K562 (cell line): ENCODE results near the gene ABCB9. TPM values are rescaled to one million over a fixed set of nuclear protein-coding genes. Genes with fewer than 3 reads are reported as not detected.

Experiments used
- CTCFL ChIP-seq: IDR thresholded peaks from 2 replicates; pipeline ENCODE4 v1.6.1; 2011; ENCODE audit warnings: borderline replicate concordance, low read depth, mild to moderate bottlenecking, moderate library complexity, low read length; ENCODE audit not compliant: insufficient read depth, poor library complexity, severe bottlenecking
- EP300 ChIP-seq: IDR thresholded peaks from 2 replicates; pipeline ENCODE4 v1.6.1; 2012; ENCODE audit warnings: low read length, improper control_type of control experiment
- ETV6 ChIP-seq, 3 experiments: fragments of 150-350 bp in 1 of 3; sonication (generic) in 1 of 3; formaldehyde crosslinking in 1 of 3; IDR thresholded peaks; 2 replicates each; pipeline versions ENCODE4 v1.6.1 to v1.8.0; 2014 to 2022; ENCODE audit warnings: borderline replicate concordance in 2 of 3, low read depth in 2 of 3, antibody characterized with exemption in 1 of 3, low read length in 1 of 3, mild to moderate bottlenecking in 1 of 3, missing genetic modification reagents in 1 of 3
- KLF6 ChIP-seq: fragments of 250-450 bp; sonication (Bioruptor Pico); IDR thresholded peaks from 2 replicates; pipeline ENCODE4 v1.4.0; 2020; ENCODE audit warnings: mild to moderate bottlenecking, moderate library complexity, borderline replicate concordance
- MAFK ChIP-seq: IDR thresholded peaks from 2 replicates; pipeline ENCODE4 v1.6.1; 2011; ENCODE audit warnings: low read length, improper control_type of control experiment
- NCOA6 ChIP-seq: fragments of 450-650 bp; IDR thresholded peaks from 2 replicates; pipeline ENCODE4 v1.6.1; 2017; ENCODE audit warnings: mild to moderate bottlenecking
- RFX1 ChIP-seq: fragments of 450-650 bp; IDR thresholded peaks from 2 replicates; pipeline ENCODE4 v1.6.1; 2016; ENCODE audit warnings: mild to moderate bottlenecking, moderate library complexity
- ZNF232 ChIP-seq: sonication (generic); formaldehyde crosslinking; IDR thresholded peaks from 2 replicates; pipeline ENCODE4 v1.8.0; 2022; ENCODE audit warnings: mild to moderate bottlenecking, missing genetic modification reagents
- ZNF280B ChIP-seq: fragments of 250-450 bp; sonication (Bioruptor Pico); IDR thresholded peaks from 2 replicates; pipeline ENCODE4 v1.5.1; 2021; ENCODE audit warnings: mild to moderate bottlenecking
- ZNF780A ChIP-seq: fragments of 250-450 bp; sonication (Bioruptor Pico); IDR thresholded peaks from 2 replicates; pipeline ENCODE4 v1.5.0; 2021; ENCODE audit warnings: mild to moderate bottlenecking
- polyA plus RNA-seq, 8 experiments: library from polyadenylated mRNA; depleted of rRNA in 4 of 8; stranded (reverse) in 5 of 8; unstranded in 3 of 8; fragments of >200 nt; fragmentation: Nextera tagmentation in 2 of 8; fragmentation: Illumina TruSeq in 1 of 8; extraction: Ambion mirVana in 2 of 8; extraction: Trizol in 1 of 8; gene quantifications; 2 replicates each; pipeline versions ENCODE4 v1.2.1 to v1.2.3, GENCODE V29; 2011 to 2014; ENCODE audit warnings: inconsistent platforms in 1 of 8, missing spikeins in 1 of 8
- total RNA-seq, 7 experiments: library from RNA; depleted of rRNA in 6 of 7; stranded (reverse); fragments of >200 nt in 6 of 7; fragmentation: Illumina TruSeq in 2 of 7; extraction: Trizol in 2 of 7; gene quantifications; 2 replicates each; pipeline versions ENCODE4 v1.2.1 to v1.2.3, GENCODE V29; 2011 to 2021; ENCODE audit warnings: low replicate concordance in 1 of 7

The ABCB9 gene
- total and polyA plus RNA-seq, 9 of the 15 experiments (the other 6 are each of a cell fraction or from before 2014, with no cell fraction given), result 0.20 to 12.6 (median 6.2) TPM

- TF ChIP-seq ZNF280B (CRISPR knock-in tag) (no peak), EP300 (peak; percentile 57; the same call in 1 of the 2 replicates), NCOA6 (no peak), ZNF232 (no peak), MAFK (peak; percentile 89), CTCFL (no peak), ETV6 (IDR thresholded peaks at IDR 0.05; ENCODE audit: borderline replicate concordance in 1 of 2, low read depth in 2 of 2, low read length in 1 of 2) (no peak), ETV6 (CRISPR knock-in tag; IDR thresholded peaks at IDR 0.05; ENCODE audit: borderline replicate concordance) (no peak), ZNF780A (CRISPR knock-in tag) (no peak), RFX1 (no peak), KLF6 (no peak)
- TF ChIP-seq, all 486 proteins: peak for 59
Observed at GRCh38 chr12:122975790-122976647, 9.8 kb upstream of the ABCB9 start (continued).
